Islet of Langerhans (tissue), 1 donor: ENCODE measurements around the gene EPHA6.
"Not testable (repeated sequence)": the region's sequence is repeated elsewhere in the genome, so short reads cannot be mapped to it uniquely, and the experiment has no call there.

Source experiments
- FAIRE-seq: peaks from one replicate; lab custom pipeline; 2011; peaks lifted over from hg19 to GRCh38; lab: Jason Lieb, UNC

EPHA6 gene

GRCh38 chr3:97181704-97182103 is 367.3 kb downstream of the EPHA6 start:
- no peak for FAIRE-seq

- no peak for FAIRE-seq
These were observed 373.4 kb downstream of the EPHA6 start for GRCh38 chr3:97187771-97188170.

- FAIRE-seq: no peak
These were observed 375.4 kb downstream of the EPHA6 start for GRCh38 chr3:97189835-97190234.

GRCh38 chr3:97197083-97197482 is 382.7 kb downstream of the EPHA6 start:
- FAIRE-seq: no peak

GRCh38 chr3:97197830-97198229 is 383.4 kb downstream of the EPHA6 start:
- no peak for FAIRE-seq

GRCh38 chr3:97200387-97200786 is 386.0 kb downstream of the EPHA6 start:
- no peak for FAIRE-seq

GRCh38 chr3:97201814-97202213 is 387.4 kb downstream of the EPHA6 start:
- FAIRE-seq: no peak

- no peak for FAIRE-seq
These were observed 414.6 kb downstream of the EPHA6 start for GRCh38 chr3:97228966-97229365.

GRCh38 chr3:97230486-97230885 is 416.1 kb downstream of the EPHA6 start:
- no peak for FAIRE-seq

- FAIRE-seq: no peak
These were observed 418.1 kb downstream of the EPHA6 start for GRCh38 chr3:97232393-97233034.

- FAIRE-seq: no peak
These were observed 420.8 kb downstream of the EPHA6 start for GRCh38 chr3:97235179-97235578.

- no peak for FAIRE-seq
These were observed 421.4 kb downstream of the EPHA6 start for GRCh38 chr3:97235611-97236315.

- no peak for FAIRE-seq
These were observed 427.0 kb downstream of the EPHA6 start for GRCh38 chr3:97241417-97241816.

GRCh38 chr3:97245201-97245910 is 431.0 kb downstream of the EPHA6 start:
- no peak for FAIRE-seq

GRCh38 chr3:97256060-97256459 is 441.7 kb downstream of the EPHA6 start:
- FAIRE-seq: no peak

GRCh38 chr3:97257942-97258697 is 443.7 kb downstream of the EPHA6 start:
- FAIRE-seq: no peak

GRCh38 chr3:97259263-97259662 is 444.9 kb downstream of the EPHA6 start:
- no peak for FAIRE-seq

- FAIRE-seq: no peak
These were observed 449.8 kb downstream of the EPHA6 start for GRCh38 chr3:97264180-97264579.

GRCh38 chr3:97265237-97266005 is 451.0 kb downstream of the EPHA6 start:
- no peak for FAIRE-seq

- no peak for FAIRE-seq
These were observed 454.8 kb downstream of the EPHA6 start for GRCh38 chr3:97269202-97269601.

GRCh38 chr3:97276879-97277550 is 462.6 kb downstream of the EPHA6 start:
- FAIRE-seq: not testable (repeated sequence)
